ENCODE data around the gene PGBD5. TPM values are rescaled to one million over a fixed set of nuclear protein-coding genes. Genes with fewer than 3 reads are reported as not detected.

Gene PGBD5
- total and polyA plus RNA-seq, 2 of the 13 experiments (the other 11 are each of a cell fraction or from before 2014, with no cell fraction given): 0.04 to 0.13 TPM

GRCh38 chr1:230286890-230287269 is 139.3 kb downstream of the PGBD5 start (continued):
- no peak for TF ChIP-seq TEAD2 (CRISPR knock-in tag; IDR thresholded peaks at IDR 0.05)
- TF ChIP-seq STAT5B (CRISPR knock-in tag; IDR thresholded peaks at IDR 0.05): no peak
- no peak for TF ChIP-seq ZNF205 (CRISPR knock-in tag; IDR thresholded peaks at IDR 0.05)
- TF ChIP-seq, protein P1, sequence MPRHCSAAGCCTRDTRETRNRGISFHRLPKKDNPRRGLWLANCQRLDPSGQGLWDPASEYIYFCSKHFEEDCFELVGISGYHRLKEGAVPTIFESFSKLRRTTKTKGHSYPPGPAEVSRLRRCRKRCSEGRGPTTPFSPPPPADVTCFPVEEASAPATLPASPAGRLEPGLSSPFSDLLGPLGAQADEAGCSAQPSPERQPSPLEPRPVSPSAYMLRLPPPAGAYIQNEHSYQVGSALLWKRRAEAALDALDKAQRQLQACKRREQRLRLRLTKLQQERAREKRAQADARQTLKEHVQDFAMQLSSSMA (CRISPR knock-in tag; IDR thresholded peaks at IDR 0.05): no peak
- TF ChIP-seq PHF8 (CRISPR knock-in tag; IDR thresholded peaks at IDR 0.05): no peak
- TF ChIP-seq KMT2A (CRISPR knock-in tag; IDR thresholded peaks at IDR 0.05): no peak
- no peak for TF ChIP-seq ZHX2 (IDR thresholded peaks at IDR 0.05; ENCODE audit: low read depth)
- no peak for TF ChIP-seq ZHX2 (CRISPR knock-in tag; IDR thresholded peaks at IDR 0.05; ENCODE audit: borderline replicate concordance)
- no peak for TF ChIP-seq ZNF614 (CRISPR knock-in tag; IDR thresholded peaks at IDR 0.05; ENCODE audit: borderline replicate concordance)
- no peak for TF ChIP-seq ZNF432 (CRISPR knock-in tag; IDR thresholded peaks at IDR 0.05; ENCODE audit: borderline replicate concordance)
